HepG2 (cell line): ENCODE results near the gene KATNAL1.

ENCODE experiments used
- POLR2A ChIP-seq, 2 experiments: IDR thresholded peaks; 2 replicates each; pipeline ENCODE4 v1.6.1; 2011; ENCODE audit warnings: low read depth in 2 of 2, low read length in 2 of 2, mild to moderate bottlenecking in 1 of 2, moderate library complexity in 1 of 2; ENCODE audit not compliant: insufficient read depth in 1 of 2
- RCOR2 ChIP-seq: IDR thresholded peaks from 2 replicates; pipeline ENCODE4 v1.6.1; 2016; ENCODE audit warnings: missing biosample characterization, missing genetic modification reagents
- SKI ChIP-seq: fragments of 450-650 bp; IDR thresholded peaks from one replicate; pipeline ENCODE4 v1.6.1; 2018; ENCODE audit warnings: mild to moderate bottlenecking; ENCODE audit not compliant: partially characterized antibody
- TAF1 ChIP-seq: sonication (generic); formaldehyde crosslinking; IDR thresholded peaks from 2 replicates; pipeline ENCODE4 v1.4.0; 2020; ENCODE audit warnings: missing genetic modification reagents
- ZNF251 ChIP-seq: sonication (generic); formaldehyde crosslinking; IDR thresholded peaks from 2 replicates; pipeline ENCODE4 v1.9.0; 2021; ENCODE audit warnings: mild to moderate bottlenecking, missing genetic modification reagents

GRCh38 chr13:30179597-30180276 is 127.6 kb downstream of the KATNAL1 start:
- TF ChIP-seq TAF1 (CRISPR knock-in tag) (no peak), RCOR2 (CRISPR knock-in tag) (no peak), SKI (no peak), ZNF251 (CRISPR knock-in tag) (no peak), POLR2A (IDR thresholded peaks at IDR 0.05; ENCODE audit: insufficient read depth in 1 of 2, low read depth in 2 of 2, low read length in 2 of 2) (no peak)
